Caco-2 (cell line): ENCODE measurements around the gene GZMM. TPM values are rescaled to one million over a fixed set of nuclear protein-coding genes. Genes with fewer than 3 reads are reported as not detected.
A peak's percentile ranks its signal among the peaks of the same experiment; 100 is the strongest.

Experiments used
- BruUV-seq: library from RNA; stranded (reverse); fragments of 400-500 nt; replicated peaks from 2 replicates; lab custom pipeline; 2021; lab: Mats Ljungman, UMichigan
- CTCF ChIA-PET: fragments of 300-600 bp; sonication (Branson Sonifier 250); formaldehyde crosslinking; loops from one replicate; lab custom pipeline; 2022; ENCODE audit warnings: antibody characterized with exemption; lab: Charles Lee
- POLR2A ChIA-PET: fragments of 300-600 bp; sonication (Branson Sonifier 250); formaldehyde crosslinking; loops from one replicate; lab custom pipeline; 2022; ENCODE audit warnings: antibody characterized with exemption; lab: Charles Lee
- DNase-seq, 2 experiments: peaks; one replicate each; pipeline versions ENCODE4 v3.0.0 to v3.0.0-alpha.2; 2020 to 2022
- H3K27me3 ChIP-seq: replicated peaks from 2 replicates; pipeline ENCODE4 v1.6.0; 2011; ENCODE audit warnings: low read length; ENCODE audit not compliant: control insufficient read depth, insufficient read depth
- H3K36me3 ChIP-seq: 2 replicates; pipeline ENCODE4 v1.5.1; 2011; ENCODE audit warnings: low read length; ENCODE audit not compliant: control insufficient read depth, insufficient read depth
- H3K4me1 ChIP-seq: fragments of 250-450 bp; sonication (Bioruptor Pico); 2 replicates; pipeline ENCODE4 v1.5.1; 2020; ENCODE audit warnings: mild to moderate bottlenecking
- H3K4me3 ChIP-seq: 2 replicates; pipeline ENCODE4 v1.5.1; 2011; ENCODE audit warnings: low read depth, mild to moderate bottlenecking, control low read depth, low read length
- H3K9me3 ChIP-seq: fragments of 250-450 bp; sonication (Bioruptor Pico); 2 replicates; pipeline ENCODE4 v1.5.1; 2020; ENCODE audit warnings: mild to moderate bottlenecking, moderate library complexity
- H3K27ac Mint-ChIP-seq: one replicate; pipeline ENCODE4 v1.8.0; 2022; ENCODE audit warnings: mixed read lengths; ENCODE audit not compliant: unreplicated experiment
- H3K27me3 Mint-ChIP-seq: one replicate; pipeline ENCODE4 v1.8.0; 2022; ENCODE audit warnings: mixed read lengths; ENCODE audit not compliant: insufficient read depth, unreplicated experiment
- H3K36me3 Mint-ChIP-seq: one replicate; pipeline ENCODE4 v1.8.0; 2022; ENCODE audit warnings: mild to moderate bottlenecking, mixed read lengths; ENCODE audit not compliant: insufficient read depth, unreplicated experiment
- H3K4me1 Mint-ChIP-seq: one replicate; pipeline ENCODE4 v1.8.0; 2022; ENCODE audit warnings: low read depth, mixed read lengths; ENCODE audit not compliant: unreplicated experiment
- H3K4me3 Mint-ChIP-seq: one replicate; pipeline ENCODE4 v1.8.0; 2022; ENCODE audit warnings: mild to moderate bottlenecking, moderate library complexity, mixed read lengths; ENCODE audit not compliant: unreplicated experiment
- H3K9me3 Mint-ChIP-seq: one replicate; pipeline ENCODE4 v1.8.0; 2022; ENCODE audit warnings: mixed read lengths; ENCODE audit not compliant: unreplicated experiment
- intact Hi-C: fragments of 100-400 bp; cut with micrococcal nuclease; formaldehyde crosslinking; loops from one replicate; pipeline ENCODE4 v1.10.0; 2022; ENCODE audit not compliant: unreplicated experiment
- total RNA-seq: library from RNA; stranded (reverse); gene quantifications from 2 replicates; pipeline ENCODE4 v1.2.3, GENCODE V29; 2022
- TF ChIP-seq, protein P1 (sequence below), 2 experiments: fragments of 200-600 bp in 1 of 2; IDR thresholded peaks; 1 replicate in 1 of 2; 2 replicates in 1 of 2; pipeline versions ENCODE4 v1.5.1 to v1.8.0; 2011 to 2022; ENCODE audit warnings: antibody characterized with exemption in 1 of 2, control low read depth in 1 of 2, inconsistent platforms in 1 of 2, low read depth in 1 of 2, low read length in 1 of 2, mild to moderate bottlenecking in 1 of 2, moderate library complexity in 1 of 2; ENCODE audit not compliant: insufficient read depth in 1 of 2, severe bottlenecking in 1 of 2, unreplicated experiment in 1 of 2

GZMM gene
- total RNA-seq, 1 experiment from 2014 or later, result not detected

DNA sequence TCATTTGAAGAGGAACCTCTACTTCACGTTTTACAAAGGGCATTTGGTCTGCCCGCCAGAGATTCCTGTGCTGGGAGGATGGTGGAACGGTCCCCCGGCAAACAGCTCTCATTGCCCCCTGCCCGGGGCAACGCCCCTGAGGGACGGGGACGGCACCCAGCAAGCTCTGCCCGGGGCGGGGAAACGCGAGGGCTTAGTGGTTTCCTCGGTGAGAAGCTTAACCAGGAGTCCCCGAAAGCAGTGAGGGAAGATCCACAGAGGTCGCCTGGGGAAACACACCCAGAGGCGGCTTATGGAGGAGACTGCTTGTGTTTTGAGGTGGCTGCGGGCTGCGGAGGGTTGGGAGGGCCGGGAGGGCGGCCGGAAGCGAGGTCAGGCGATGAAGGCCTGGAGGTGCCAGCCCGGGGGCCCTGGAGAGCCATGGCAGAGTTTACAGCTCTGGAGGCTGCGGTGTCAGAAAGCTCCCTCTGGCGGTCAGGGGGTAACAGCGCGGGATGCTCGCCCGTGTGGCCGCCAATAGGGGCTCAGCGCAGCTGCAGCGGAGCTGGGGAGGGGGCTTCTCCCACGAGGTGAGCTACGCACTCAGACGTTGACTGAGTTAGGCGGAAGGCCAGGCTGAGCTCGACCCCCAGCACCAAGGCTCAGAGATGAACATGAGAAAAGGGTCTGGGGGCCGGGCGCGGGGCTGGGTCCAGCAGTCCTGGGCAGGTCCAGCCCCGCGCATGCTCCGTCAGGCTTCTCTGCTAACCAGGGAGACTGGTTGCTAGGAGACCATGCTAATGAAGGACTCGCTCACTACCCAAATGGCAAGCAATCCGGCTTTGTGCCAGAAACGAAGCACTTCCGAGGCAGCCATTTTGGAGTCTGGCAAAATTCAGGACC is 37.2 kb upstream of the GZMM start:
- H3K27ac Mint-ChIP-seq, result peak overlapping the region; percentile 99
- ChIA-PET POLR2A (interaction anchor here (1.0 to 1.5 kb wide), 3 partner anchors 18 to 26 kb away, joined by 7 to 9 read pairs (median 8); partner anchors contain the start of gene CDC34), CTCF (interaction anchor here (0.5 to 1.6 kb wide), 16 partner anchors 9 to 212 kb away, joined by 3 to 28 read pairs (median 6); partner anchors contain the start of genes BSG, CDC34 and RNF126)
- H3K27me3 Mint-ChIP-seq, result no peaks in the 10 kb centered on the region
- TF ChIP-seq, protein P1, sequence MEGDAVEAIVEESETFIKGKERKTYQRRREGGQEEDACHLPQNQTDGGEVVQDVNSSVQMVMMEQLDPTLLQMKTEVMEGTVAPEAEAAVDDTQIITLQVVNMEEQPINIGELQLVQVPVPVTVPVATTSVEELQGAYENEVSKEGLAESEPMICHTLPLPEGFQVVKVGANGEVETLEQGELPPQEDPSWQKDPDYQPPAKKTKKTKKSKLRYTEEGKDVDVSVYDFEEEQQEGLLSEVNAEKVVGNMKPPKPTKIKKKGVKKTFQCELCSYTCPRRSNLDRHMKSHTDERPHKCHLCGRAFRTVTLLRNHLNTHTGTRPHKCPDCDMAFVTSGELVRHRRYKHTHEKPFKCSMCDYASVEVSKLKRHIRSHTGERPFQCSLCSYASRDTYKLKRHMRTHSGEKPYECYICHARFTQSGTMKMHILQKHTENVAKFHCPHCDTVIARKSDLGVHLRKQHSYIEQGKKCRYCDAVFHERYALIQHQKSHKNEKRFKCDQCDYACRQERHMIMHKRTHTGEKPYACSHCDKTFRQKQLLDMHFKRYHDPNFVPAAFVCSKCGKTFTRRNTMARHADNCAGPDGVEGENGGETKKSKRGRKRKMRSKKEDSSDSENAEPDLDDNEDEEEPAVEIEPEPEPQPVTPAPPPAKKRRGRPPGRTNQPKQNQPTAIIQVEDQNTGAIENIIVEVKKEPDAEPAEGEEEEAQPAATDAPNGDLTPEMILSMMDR (IDR thresholded peaks at IDR 0.05; ENCODE audit: insufficient read depth in 1 of 2, low read depth in 1 of 2, low read length in 1 of 2, severe bottlenecking in 1 of 2, unreplicated experiment in 1 of 2), result peak; percentile 85 to 97
- no peaks in the 10 kb centered on the region for H3K9me3 Mint-ChIP-seq
- peak overlapping the region; percentile 82 for H3K4me3 Mint-ChIP-seq
- BruUV-seq, result no TSS peak
- no peaks in the 10 kb centered on the region for H3K27me3 ChIP-seq
- peaks cover 22% of the 10 kb centered on the region for H3K36me3 Mint-ChIP-seq
- peaks cover 10% of the 10 kb centered on the region; the same call in 1 of the 2 replicates for H3K4me1 ChIP-seq
- peak; percentile 95 to 98 for DNase-seq
- peak overlapping the region; percentile 80 for H3K4me3 ChIP-seq
- no peaks in the 10 kb centered on the region for H3K9me3 ChIP-seq
- no peaks in the 10 kb centered on the region for H3K36me3 ChIP-seq
- H3K4me1 Mint-ChIP-seq, result peaks cover 8% of the 10 kb centered on the region
- intact Hi-C loops, result loop anchor here (1.0 to 2.0 kb wide), 2 partner anchors 17 to 26 kb away; no protein-coding TSS in a partner anchor

DNA sequence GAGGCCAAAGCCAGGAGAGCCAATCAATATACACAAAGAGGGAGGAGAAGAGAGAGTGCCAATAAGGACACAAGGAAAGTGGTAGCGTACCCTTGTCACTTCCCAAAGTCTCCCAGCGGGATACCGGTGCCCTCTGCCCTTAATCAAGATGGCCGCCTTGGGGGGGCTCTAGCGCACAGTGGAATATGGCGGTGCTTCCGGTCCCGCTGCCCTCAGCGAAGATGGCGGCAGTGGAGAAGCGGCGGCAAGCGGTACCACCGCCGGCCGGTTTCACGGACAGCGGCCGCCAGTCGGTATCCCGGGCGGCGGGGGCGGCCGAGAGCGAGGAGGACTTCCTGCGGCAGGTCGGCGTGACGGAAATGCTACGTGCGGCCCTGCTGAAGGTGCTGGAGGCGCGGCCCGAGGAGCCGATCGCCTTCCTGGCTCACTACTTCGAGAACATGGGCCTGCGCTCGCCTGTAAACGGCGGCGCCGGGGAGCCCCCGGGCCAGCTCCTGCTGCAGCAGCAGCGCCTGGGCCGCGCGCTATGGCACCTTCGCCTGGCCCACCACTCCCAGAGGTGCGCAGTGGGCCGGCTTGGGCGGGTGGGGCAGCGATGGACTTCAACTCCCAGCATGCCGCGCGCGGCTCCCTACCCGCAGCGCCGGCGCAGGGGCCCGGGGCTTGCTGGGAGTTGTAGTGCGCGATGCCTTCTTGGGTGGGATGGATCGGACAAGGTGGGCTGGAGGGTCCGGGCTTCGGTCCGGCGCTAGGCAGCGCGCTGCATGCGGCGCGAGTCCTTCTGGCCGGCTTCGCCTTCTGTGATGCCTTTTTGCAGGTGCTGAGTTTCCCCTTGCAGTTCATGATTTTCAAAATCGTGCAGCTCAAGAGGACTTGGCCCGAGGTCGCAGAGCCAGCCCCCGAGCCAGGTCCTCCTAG is 36.3 kb upstream of the GZMM start, which contains the start of gene TPGS1:
TSS of gene TPGS1 (plus strand) at position 212 of the 918 bp plus-strand sequence. CDS start at position 222, 10 bp downstream.
- peak; percentile 78 to 80 for DNase-seq
- Mint-ChIP-seq H3K27ac (peak within 1 kb of the TSS; percentile 99), H3K4me3 (peak within 1 kb of the TSS; percentile 82), H3K27me3 (no peaks in the 10 kb centered on the region), H3K4me1 (peaks cover 8% of the 10 kb centered on the region), H3K9me3 (no peaks in the 10 kb centered on the region), H3K36me3 (peaks cover 26% of the 10 kb centered on the region)
- no peaks in the 10 kb centered on the region for H3K36me3 ChIP-seq
- ChIA-PET POLR2A (interaction anchor here (0.6 to 1.5 kb wide), 3 partner anchors 10 to 25 kb away, joined by 5 to 9 read pairs (median 8); partner anchors contain the start of gene CDC34), CTCF (interaction anchor here (0.6 to 1.6 kb wide), 11 partner anchors 10 to 213 kb away, joined by 3 to 28 read pairs (median 6); partner anchors contain the start of genes CDC34 and RNF126)
- no peaks in the 10 kb centered on the region for H3K9me3 ChIP-seq
- intact Hi-C loops, result loop anchor here (1.0 to 2.0 kb wide), 2 partner anchors 18 to 25 kb away; no protein-coding TSS in a partner anchor
- BruUV-seq, result TSS peak; percentile 40
- H3K27me3 ChIP-seq, result no peaks in the 10 kb centered on the region
- H3K4me1 ChIP-seq, result peaks cover 10% of the 10 kb centered on the region; the same call in 1 of the 2 replicates
- peak within 1 kb of the TSS; percentile 80 for H3K4me3 ChIP-seq
- TF ChIP-seq, protein P1 (IDR thresholded peaks at IDR 0.05; ENCODE audit: insufficient read depth in 1 of 2, low read depth in 1 of 2, low read length in 1 of 2, severe bottlenecking in 1 of 2, unreplicated experiment in 1 of 2), result no peak
